GM12872 (cell line): ENCODE data around the gene APOA5.

ENCODE experiments used
- TF ChIP-seq, protein P1 (sequence below): IDR thresholded peaks from 3 replicates; pipeline ENCODE4 v1.5.1; 2011; ENCODE audit warnings: low read depth, mild to moderate bottlenecking, low read length, moderate library complexity; ENCODE audit not compliant: insufficient read depth

APOA5 gene

DNA sequence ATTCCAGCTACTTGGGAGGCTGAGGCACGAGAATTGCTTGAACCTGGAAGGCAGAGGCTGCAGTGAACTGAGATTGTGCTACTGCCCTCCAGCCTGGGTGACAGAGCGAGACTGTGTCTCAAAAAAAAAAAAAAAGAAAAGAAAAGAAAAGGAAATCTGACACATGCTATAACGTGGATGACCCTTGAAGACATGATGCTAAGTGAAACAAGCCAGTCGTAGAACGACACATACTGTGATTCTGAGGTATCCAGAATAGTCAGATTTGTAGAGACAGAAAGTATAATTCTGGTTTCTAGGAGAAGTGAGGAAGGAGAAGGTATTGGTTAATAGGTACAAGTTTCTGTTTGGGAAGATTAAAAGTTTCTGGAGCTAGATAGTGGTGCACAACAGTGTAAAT, 6.7 kb upstream of the APOA5 start:
- TF ChIP-seq, protein P1, sequence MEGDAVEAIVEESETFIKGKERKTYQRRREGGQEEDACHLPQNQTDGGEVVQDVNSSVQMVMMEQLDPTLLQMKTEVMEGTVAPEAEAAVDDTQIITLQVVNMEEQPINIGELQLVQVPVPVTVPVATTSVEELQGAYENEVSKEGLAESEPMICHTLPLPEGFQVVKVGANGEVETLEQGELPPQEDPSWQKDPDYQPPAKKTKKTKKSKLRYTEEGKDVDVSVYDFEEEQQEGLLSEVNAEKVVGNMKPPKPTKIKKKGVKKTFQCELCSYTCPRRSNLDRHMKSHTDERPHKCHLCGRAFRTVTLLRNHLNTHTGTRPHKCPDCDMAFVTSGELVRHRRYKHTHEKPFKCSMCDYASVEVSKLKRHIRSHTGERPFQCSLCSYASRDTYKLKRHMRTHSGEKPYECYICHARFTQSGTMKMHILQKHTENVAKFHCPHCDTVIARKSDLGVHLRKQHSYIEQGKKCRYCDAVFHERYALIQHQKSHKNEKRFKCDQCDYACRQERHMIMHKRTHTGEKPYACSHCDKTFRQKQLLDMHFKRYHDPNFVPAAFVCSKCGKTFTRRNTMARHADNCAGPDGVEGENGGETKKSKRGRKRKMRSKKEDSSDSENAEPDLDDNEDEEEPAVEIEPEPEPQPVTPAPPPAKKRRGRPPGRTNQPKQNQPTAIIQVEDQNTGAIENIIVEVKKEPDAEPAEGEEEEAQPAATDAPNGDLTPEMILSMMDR, result no peak

DNA sequence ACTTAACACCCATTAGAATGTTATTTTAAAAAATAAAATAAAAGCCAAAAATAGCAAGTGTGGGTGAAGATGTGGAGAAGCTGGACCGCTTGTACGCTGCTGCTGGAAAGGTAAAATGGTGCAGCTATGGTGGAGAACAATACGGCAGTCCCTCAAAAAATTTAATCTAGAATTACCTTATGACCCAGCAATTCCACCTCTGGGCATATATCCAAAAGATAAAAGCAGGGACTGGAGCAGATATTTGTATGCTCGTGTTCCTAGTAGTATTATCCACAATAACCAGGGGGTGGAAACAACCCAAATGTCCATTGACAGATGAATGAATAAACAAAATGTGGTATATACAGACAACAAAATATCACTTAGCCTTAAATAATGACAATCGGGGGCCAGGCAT, 6.1 kb upstream of the APOA5 start:
- TF ChIP-seq, protein P1, result no peak

DNA sequence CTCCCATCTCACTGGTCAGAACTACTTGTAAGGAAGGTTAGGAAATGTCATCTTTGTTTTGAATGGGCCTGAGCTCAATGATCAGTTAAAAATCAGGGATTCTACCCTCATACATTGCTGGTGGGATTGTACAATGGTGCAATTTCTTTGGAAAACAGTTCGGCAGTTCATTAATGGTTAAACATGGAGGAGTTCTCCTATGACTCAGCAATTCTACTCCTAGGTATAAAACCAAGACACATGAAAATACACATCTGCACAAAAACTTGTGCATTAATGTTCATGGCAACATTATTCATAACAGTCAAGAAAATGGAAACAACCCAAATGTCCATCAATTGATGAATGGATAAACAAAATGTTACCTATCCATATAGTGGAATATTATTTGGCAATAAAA, 4.9 kb upstream of the APOA5 start:
- TF ChIP-seq, protein P1, result no peak

DNA sequence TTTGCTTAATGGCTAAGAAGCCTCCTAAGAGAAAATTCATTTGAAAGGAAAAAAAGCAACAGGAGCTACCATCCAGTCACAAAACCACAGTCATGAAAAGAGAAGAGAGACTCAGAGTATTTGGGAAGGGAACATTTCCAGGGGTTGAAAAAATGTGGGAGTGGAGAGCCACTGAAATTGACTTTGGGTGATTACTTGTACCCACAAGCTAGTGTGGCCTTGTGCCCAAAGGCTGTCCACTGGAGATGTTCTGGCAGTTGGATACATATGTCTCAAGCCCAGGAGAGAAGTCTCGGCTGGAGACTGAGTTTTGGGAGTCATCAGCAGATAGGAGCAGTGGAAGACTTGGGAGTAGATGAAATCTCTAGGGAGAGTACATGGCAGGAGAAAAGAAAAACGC, 3.2 kb upstream of the APOA5 start:
- TF ChIP-seq, protein P1, result no peak

DNA sequence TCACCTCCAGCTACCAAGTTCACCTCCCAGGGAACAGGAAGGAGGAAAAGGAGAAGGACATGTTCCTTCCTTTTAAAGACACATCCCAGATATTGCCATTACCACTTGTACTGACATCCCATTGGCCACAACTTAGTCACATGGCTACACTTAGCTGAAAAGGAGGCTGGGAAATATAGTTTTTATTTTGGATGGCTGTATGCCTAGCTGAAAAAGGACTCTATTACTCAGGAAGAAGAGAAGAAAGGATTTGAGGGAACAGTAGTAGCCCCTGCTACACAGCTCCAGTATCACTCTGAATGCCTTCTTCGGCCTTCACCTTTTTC, 2.1 kb upstream of the APOA5 start:
- TF ChIP-seq, protein P1, result no peak

DNA sequence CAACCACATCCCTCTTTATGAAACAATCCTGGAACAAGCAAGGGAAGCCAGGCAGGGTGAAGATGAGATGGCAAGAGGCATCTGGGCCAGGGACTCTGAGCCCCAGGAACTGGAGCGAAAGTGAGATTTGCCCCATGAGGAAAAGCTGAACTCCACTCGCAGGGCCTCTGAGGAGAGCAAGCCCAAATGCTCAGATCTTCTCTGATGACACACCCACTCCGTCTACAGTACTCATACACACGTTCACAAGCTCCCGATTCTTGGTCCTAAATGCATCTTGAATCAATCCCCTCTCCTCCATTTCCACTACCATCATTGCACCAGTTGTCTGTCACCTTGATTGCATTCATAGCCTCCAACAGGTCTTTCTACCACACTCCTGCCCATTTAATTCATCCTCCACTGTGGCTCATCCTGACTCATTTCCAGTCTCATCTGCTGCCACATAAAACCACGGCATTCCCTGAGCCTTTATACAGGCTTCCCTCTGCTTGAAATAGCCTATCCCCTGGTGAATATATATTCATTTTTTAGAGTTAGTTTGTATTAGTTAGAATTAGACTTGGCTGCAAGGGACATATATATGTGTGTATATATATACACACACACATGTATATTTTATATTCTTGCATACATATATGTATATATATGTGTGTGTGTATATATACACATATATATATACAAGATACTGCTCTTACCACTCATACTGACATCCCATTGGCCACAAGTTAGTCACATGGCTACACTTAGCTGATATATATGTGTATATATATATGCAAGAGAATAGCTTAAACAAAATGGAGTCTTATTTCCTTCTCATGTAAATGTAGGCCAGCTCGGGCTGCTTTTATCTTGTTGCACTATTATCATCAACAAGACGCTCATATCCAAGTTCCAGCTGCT, 1.4 kb upstream of the APOA5 start:
- TF ChIP-seq, protein P1, result no peak

DNA sequence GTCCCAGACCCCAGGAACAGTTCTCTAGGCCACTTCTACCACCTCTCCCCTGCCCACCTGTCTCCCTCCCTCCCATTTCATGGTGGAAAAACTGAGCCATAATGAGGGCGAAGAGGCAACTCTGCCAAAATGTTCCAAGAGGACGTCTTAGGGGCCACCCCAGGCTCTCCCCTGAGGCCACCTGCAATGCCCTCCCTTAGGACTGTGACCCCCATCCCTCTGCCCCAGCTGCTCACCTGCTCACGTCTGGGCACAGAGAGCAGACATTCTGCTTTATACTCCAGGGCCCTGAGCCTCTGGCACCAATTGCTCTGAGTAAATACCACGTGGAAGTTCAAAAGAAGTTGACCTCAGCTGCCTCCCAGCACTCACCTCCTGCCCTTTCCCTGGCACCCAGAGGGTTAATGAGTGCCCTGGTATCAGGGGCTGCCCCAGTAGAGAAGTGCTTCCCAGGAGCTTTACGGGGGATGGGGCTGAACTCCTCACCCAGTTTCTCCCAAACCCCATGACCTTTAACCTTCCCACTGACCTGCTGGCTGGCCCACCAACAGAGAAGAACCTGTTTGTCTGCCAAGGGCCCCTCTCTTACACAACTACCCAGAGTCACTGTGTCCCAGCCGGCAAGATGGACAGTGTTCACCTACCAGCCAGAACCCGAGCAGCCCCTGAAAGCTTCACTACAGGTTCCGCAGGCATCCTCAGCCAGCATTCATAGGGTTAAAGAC, 627 bp upstream of the APOA5 start:
- TF ChIP-seq, protein P1, result no peak
